Heart left ventricle (tissue), 13 donors: ENCODE data around the gene DOCK7.

ENCODE experiments used
- POLR2A ChIP-seq, 2 donors: fragments of 450-650 bp; IDR thresholded peaks; one replicate each; pipeline ENCODE4 v1.6.1; 2017; ENCODE audit warnings: antibody characterized with exemption in 2 of 2, mild to moderate bottlenecking in 2 of 2, moderate library complexity in 2 of 2
- TF ChIP-seq, protein P1 (sequence below), 12 donors: fragments of 200-600 bp; sonication (generic) in 4 of 12; IDR thresholded peaks; one replicate each; pipeline versions ENCODE4 v1.5.0 to v1.8.0; 2018 to 2022; ENCODE audit warnings: antibody characterized with exemption in 12 of 12, mild to moderate bottlenecking in 5 of 12
- donor health status: ischemic (EF 13 %, LVEDD 7.1; RV severe dilation, severe dysfunction).
- donor health status: DM: no; HTN: yes; CAD: no.
- donor health status: DM: no; HTN: no; CAD: no.
- donor health status: ischemic (EF 25% LVEDD 6.9; RV normal size, moderate dysfunction).
- donor health status: ischemic (EF 25% LVEDD 5.7; RV mildly dilated, moderate dysfunction).
- donor health status: ischemic (EF 35%, LVEDD 5.7; RV mildly dilated, moderate dysfunction).
- donor health status: nonischemic (EF 11% LVEDD 7.7; RV severe dilation, severe dysfunction).
- donor health status: DM: yes; HTN: yes; CAD: no.
- donor health status: PGD.
- donor health status: ischemic (EF 29% LVEDD 5.4; RV normal size, mild dysfunction).
- donor health status: nonischemic (EF 23%, LVEDD 6.1; RV moderate dilation, normal function).

DNA sequence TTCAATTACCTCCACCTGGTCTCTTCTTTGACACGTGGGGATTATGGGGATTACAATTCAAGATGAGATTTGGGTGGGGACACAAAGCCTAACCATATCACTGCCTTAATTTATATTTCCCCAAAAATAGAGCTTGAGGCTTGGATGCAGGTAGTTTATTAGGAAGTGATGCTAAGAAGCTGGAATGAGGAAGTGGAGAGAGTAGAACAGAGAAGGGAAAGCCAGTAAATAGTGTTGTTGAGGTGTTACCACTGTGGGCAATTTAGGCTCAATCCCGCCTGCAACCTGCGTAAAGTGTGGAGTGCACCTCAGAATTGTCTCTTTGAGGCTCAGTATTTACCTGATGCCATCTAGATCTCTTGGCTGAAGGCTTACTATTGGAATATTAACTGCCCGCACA lies 4.9 kb upstream of the DOCK7 start:
- TF ChIP-seq, protein P1, sequence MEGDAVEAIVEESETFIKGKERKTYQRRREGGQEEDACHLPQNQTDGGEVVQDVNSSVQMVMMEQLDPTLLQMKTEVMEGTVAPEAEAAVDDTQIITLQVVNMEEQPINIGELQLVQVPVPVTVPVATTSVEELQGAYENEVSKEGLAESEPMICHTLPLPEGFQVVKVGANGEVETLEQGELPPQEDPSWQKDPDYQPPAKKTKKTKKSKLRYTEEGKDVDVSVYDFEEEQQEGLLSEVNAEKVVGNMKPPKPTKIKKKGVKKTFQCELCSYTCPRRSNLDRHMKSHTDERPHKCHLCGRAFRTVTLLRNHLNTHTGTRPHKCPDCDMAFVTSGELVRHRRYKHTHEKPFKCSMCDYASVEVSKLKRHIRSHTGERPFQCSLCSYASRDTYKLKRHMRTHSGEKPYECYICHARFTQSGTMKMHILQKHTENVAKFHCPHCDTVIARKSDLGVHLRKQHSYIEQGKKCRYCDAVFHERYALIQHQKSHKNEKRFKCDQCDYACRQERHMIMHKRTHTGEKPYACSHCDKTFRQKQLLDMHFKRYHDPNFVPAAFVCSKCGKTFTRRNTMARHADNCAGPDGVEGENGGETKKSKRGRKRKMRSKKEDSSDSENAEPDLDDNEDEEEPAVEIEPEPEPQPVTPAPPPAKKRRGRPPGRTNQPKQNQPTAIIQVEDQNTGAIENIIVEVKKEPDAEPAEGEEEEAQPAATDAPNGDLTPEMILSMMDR (IDR thresholded peaks at IDR 0.05): no peak
- no peak for TF ChIP-seq POLR2A (IDR thresholded peaks at IDR 0.05)
